ENCODE data around the gene INSL3.

The INSL3 gene

DNA sequence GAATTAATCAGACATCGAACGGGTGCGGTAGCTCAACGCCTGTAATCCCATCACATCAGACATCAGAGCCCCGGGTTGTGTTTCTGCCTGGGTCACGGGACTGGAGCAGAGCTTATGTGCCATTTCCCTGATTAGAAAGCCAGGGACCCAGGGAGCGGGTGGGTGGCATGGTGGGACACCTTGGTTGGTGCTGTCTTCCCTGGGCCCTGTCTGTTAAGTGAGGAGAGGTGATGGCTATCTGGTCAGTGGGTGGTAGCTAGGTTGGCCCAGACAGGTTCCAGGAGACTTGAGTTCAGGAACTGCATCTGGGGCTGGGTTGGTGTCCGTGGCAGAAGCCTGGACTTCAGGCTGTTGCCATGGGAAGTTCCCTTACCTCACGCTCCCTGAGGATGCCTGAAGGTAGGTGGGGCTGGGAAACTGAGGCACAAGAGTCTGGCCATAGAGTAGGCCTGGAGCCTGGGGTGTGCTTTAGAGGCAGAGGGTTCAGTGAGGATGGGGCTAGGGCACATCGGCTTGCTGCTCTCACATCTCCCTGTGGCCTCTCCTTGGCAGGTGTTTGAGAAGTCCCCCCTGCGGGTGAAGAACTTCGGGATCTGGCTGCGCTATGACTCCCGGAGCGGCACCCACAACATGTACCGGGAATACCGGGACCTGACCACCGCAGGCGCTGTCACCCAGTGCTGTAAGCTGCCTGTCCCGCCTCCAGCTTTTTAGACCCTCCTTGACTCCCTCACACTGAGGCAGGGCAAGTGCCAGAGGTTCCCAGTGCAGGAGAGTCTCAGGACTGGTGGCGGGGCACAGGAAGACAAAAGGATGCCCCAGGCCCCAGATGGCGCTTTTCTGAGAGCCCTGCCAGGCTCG, 40.5 kb upstream of the INSL3 start:
- FAIRE-seq (no peak), DNase-seq (ENCODE audit: insufficient read length, low spot score) (no peak)
- TF ChIP-seq POLR2A (IDR thresholded peaks at IDR 0.05; ENCODE audit: low read depth, low read length) (0 out of 2 replicates have a peak, but pooled peaks have one; percentile 43), SPI1 (IDR thresholded peaks at IDR 0.05; ENCODE audit: low read depth, low read length) (no peak), POU2F2 (IDR thresholded peaks at IDR 0.05; ENCODE audit: low read depth, low read length) (no peak)

DNA sequence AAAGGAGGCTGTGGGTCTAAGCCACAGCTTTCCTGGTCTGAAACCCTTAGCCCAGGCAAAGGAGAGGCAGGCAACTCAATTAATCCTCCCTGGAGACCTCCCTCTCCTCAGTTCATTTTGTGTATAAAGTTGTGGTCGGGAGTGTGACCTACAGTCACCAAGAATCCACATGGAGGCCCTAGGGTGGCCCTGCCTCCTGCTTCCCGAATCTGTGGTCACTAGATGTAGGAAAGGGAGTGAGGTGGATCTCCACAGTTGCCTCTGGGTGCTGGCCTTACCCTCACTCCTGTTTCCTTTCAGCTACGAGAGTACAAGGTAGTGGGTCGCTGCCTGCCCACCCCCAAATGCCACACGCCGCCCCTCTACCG, 39.7 kb upstream of the INSL3 start:
- TF ChIP-seq POU2F2 (IDR thresholded peaks at IDR 0.05; ENCODE audit: low read depth, low read length) = no peak
- no peak for TF ChIP-seq POLR2AphosphoS5 (IDR thresholded peaks at IDR 0.05; ENCODE audit: low read depth, low read length)
- no peak for TF ChIP-seq POLR2A (IDR thresholded peaks at IDR 0.05; ENCODE audit: low read depth, low read length)
- no peak for TF ChIP-seq TAF1 (IDR thresholded peaks at IDR 0.05; ENCODE audit: low read depth, low read length)
- TF ChIP-seq PAX5 (IDR thresholded peaks at IDR 0.05; ENCODE audit: insufficient read depth, low read length, severe bottlenecking) = no peak
- no peak for TF ChIP-seq SPI1 (IDR thresholded peaks at IDR 0.05; ENCODE audit: low read depth, low read length)
- DNase-seq (ENCODE audit: insufficient read length, low spot score) = no peak
- FAIRE-seq = no peak

DNA sequence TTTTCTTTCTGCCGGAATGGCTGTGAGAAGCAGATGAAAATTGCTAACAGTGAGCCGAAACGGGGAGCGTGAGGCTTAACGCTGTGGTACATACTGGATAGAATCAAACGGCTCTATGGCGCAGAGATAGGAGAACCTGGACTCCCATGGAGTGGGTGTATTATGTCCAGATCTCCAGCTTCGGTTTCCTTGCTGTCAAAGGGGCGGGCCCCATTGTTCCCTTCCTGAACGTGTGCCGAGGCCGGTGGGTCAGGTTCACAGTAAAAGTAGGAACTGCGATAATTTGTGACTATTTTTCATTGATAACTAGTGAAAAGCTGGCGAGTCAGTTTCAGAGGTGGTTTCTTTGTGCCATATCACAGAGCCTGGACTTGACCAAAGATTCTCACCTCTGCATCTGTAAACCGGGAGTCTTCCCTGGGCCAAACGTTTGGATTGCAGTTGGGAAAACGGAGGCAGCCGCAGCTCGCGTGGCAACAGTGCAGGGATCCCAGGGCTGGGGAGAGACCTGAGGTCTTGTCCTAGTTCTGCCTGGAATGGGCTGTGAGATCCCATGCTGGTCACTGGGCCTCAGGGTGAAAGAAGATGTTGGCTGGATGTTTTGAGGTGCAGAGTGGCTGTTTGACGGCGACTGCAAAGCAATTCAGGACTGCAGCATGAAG, 39.1 kb upstream of the INSL3 start:
- no peak for TF ChIP-seq POU2F2 (IDR thresholded peaks at IDR 0.05; ENCODE audit: low read depth, low read length)
- no peak for TF ChIP-seq POLR2AphosphoS5 (IDR thresholded peaks at IDR 0.05; ENCODE audit: low read depth, low read length)
- no peak for TF ChIP-seq PAX5 (IDR thresholded peaks at IDR 0.05; ENCODE audit: insufficient read depth, low read length, severe bottlenecking)
- no peak for TF ChIP-seq TAF1 (IDR thresholded peaks at IDR 0.05; ENCODE audit: low read depth, low read length)
- no peak for TF ChIP-seq SPI1 (IDR thresholded peaks at IDR 0.05; ENCODE audit: low read depth, low read length)
- no peak for TF ChIP-seq POLR2A (IDR thresholded peaks at IDR 0.05; ENCODE audit: low read depth, low read length)
- FAIRE-seq (no peak), DNase-seq (ENCODE audit: insufficient read length, low spot score) (no peak)

DNA sequence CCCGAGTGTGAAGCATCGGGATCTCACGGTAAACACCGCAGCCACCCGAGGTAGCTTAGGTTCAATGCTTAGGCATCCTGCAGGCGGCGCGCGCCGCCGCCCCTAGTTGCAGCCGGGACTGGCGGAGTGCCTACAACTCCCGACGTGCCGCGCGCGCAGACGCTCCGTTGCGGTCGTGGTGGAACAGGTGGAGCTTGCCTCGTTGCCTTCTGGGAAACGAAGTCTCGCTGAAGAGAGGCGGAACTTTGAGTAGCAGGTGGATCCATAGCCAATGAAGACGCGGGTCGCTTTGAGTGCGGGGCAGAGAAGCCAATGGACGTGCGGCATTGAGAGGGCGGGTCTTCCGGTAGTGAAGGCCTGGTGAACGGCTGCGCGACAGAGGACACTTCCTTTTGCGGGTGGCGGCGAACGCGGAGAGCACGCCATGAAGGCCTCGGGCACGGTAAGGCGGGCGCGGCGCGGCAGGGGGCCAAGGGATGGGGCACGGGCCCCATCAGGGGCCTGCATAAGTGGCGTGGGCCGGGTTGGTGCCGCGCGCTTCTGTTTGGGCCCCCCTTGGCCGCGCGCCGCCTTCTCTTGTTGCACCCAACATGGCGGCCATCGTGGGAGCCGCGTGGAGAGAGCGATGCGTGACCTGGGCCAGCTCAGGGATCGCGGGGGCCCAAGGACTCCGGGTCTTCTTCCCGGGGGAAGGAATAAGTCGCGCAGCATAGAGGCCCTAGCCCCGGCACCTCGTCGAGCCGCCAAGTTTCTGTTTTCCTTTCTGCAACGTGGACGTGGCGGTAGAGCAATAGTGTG, 38.4 kb upstream of the INSL3 start, which contains the start of gene RPL18A:
TSS of gene RPL18A (plus strand) at position 378 of the 798 bp plus-strand sequence. CDS start at position 425, 47 bp downstream.
- FAIRE-seq (peak; percentile 99), DNase-seq (ENCODE audit: insufficient read length, low spot score) (peak; percentile 95)
- TF ChIP-seq POLR2AphosphoS5 (IDR thresholded peaks at IDR 0.05; ENCODE audit: low read depth, low read length) (peak; percentile 99), POU2F2 (IDR thresholded peaks at IDR 0.05; ENCODE audit: low read depth, low read length) (peak; percentile 92), PAX5 (IDR thresholded peaks at IDR 0.05; ENCODE audit: insufficient read depth, low read length, severe bottlenecking) (no peak), POLR2A (IDR thresholded peaks at IDR 0.05; ENCODE audit: low read depth, low read length) (peak; percentile 98), TAF1 (IDR thresholded peaks at IDR 0.05; ENCODE audit: low read depth, low read length) (peak; percentile 99), SPI1 (IDR thresholded peaks at IDR 0.05; ENCODE audit: low read depth, low read length) (no peak)

DNA sequence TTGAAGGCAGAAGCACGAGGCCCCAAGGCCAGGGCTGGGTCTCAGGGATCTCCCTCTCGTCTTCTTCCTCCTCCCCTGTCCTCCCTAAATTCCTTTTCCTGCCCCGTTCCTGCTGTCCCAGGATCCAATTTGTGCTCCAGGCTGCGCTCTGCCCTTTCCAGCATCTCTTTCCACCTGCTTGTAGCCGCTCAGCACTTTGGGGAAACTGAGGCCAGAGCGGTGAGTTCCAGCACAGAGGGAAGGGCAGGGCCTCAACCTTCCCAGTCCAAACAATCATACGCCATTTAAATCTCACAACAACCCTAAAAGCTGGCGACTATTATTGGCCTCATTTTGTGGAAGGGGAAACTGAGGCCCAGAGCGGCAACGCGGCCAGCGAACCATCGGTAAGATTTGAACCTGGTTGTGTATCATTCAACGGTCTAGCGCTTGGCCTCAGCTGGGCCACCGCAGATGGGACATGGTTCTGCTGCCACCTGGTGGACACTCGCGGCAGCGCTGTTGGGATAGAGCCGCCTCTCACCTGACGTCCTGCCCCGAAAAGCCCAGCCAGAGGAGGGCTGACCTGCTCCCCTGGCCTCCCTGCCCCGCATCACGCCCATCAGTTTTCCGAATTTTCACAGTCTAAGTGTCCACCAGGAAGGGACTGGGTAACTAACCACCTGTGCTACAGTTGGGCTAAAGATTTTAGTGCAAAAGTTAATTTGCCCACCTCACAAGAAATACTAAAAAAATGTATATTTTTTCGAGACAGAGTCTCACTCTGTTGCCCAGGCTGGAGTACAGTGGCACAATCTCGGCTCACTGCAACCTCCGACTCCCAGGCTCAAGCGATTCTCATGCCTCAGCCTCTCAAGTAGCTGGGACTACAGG, 34.2 kb upstream of the INSL3 start:
- 0 out of 2 replicates have a peak, but pooled peaks have one; percentile 27 for TF ChIP-seq POU2F2 (IDR thresholded peaks at IDR 0.05; ENCODE audit: low read depth, low read length)
- TF ChIP-seq PAX5 (IDR thresholded peaks at IDR 0.05; ENCODE audit: insufficient read depth, low read length, severe bottlenecking) = peak; percentile 47
- no peak for TF ChIP-seq POLR2AphosphoS5 (IDR thresholded peaks at IDR 0.05; ENCODE audit: low read depth, low read length)
- TF ChIP-seq SPI1 (IDR thresholded peaks at IDR 0.05; ENCODE audit: low read depth, low read length) = no peak
- no peak for TF ChIP-seq POLR2A (IDR thresholded peaks at IDR 0.05; ENCODE audit: low read depth, low read length)
- TF ChIP-seq TAF1 (IDR thresholded peaks at IDR 0.05; ENCODE audit: low read depth, low read length) = no peak
- FAIRE-seq = peak; percentile 95
- DNase-seq (ENCODE audit: insufficient read length, low spot score) = no peak

DNA sequence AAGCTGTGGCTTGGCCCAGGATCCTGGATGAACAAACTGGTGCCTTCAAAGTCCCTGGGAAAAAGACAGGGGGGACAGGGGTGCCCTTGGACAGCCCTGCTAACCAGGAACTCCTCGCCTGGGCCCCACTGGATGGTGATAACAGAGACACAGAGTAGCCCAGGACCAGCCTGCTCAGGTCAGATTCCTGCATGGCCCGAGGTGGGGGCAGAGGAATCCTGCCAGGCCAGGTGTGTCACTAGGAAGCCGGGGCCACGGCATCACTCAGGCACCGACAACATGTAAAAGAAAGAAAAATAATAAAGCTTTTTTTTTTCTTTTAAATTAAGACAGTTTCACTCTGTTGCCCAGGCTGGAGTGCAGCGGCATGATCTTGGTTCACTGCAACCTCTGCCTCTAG, 32.7 kb upstream of the INSL3 start:
- DNase-seq (ENCODE audit: insufficient read length, low spot score) = no peak
- no peak for FAIRE-seq
- TF ChIP-seq PAX5 (IDR thresholded peaks at IDR 0.05; ENCODE audit: insufficient read depth, low read length, severe bottlenecking) = no peak
- TF ChIP-seq SPI1 (IDR thresholded peaks at IDR 0.05; ENCODE audit: low read depth, low read length) = no peak
- no peak for TF ChIP-seq POLR2AphosphoS5 (IDR thresholded peaks at IDR 0.05; ENCODE audit: low read depth, low read length)
- TF ChIP-seq POU2F2 (IDR thresholded peaks at IDR 0.05; ENCODE audit: low read depth, low read length) = no peak
- TF ChIP-seq TAF1 (IDR thresholded peaks at IDR 0.05; ENCODE audit: low read depth, low read length) = no peak
- TF ChIP-seq POLR2A (IDR thresholded peaks at IDR 0.05; ENCODE audit: low read depth, low read length) = no peak

DNA sequence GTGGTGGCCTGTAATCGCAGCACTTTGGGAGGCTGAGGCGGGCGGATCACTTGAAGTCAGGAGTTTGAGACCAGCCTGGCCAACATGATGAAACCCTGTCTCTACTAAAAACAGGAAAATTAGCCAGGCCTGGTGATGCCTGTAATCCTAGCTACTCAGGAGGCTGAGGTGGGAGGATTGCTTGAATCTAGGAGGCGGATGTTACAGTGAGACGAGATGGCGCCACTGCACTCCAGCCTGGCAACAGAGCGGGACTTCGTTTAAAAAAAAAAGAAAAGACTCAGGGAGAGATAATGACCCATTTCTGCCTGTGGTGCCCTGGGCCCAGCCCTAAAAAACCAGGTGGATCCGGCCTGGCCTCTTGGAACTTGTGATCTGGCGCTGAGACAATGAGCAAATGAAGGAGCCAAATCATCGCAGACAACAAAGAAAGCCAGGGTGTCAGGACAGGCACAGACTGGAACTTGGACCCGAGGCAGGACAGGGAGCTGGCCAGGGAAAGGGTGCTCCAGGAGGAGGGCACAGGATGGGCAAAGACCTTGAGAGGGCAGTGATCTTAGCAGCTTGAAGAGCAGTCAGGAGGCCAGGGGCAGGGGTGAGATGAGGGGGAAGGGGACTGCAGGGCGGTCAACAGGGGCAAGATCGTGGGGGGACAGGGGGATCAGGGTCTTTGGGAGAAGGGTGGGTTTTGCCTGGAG, 27.4 kb upstream of the INSL3 start:
- DNase-seq (ENCODE audit: insufficient read length, low spot score) = no peak
- no peak for TF ChIP-seq SPI1 (IDR thresholded peaks at IDR 0.05; ENCODE audit: low read depth, low read length)
- TF ChIP-seq POLR2AphosphoS5 (IDR thresholded peaks at IDR 0.05; ENCODE audit: low read depth, low read length) = no peak
- no peak for TF ChIP-seq POLR2A (IDR thresholded peaks at IDR 0.05; ENCODE audit: low read depth, low read length)
- TF ChIP-seq POU2F2 (IDR thresholded peaks at IDR 0.05; ENCODE audit: low read depth, low read length) = no peak
- TF ChIP-seq PAX5 (IDR thresholded peaks at IDR 0.05; ENCODE audit: insufficient read depth, low read length, severe bottlenecking) = no peak
- no peak for TF ChIP-seq TAF1 (IDR thresholded peaks at IDR 0.05; ENCODE audit: low read depth, low read length)
- FAIRE-seq = no peak
